ENCODE results near the gene MKRN2.

Gene MKRN2

DNA sequence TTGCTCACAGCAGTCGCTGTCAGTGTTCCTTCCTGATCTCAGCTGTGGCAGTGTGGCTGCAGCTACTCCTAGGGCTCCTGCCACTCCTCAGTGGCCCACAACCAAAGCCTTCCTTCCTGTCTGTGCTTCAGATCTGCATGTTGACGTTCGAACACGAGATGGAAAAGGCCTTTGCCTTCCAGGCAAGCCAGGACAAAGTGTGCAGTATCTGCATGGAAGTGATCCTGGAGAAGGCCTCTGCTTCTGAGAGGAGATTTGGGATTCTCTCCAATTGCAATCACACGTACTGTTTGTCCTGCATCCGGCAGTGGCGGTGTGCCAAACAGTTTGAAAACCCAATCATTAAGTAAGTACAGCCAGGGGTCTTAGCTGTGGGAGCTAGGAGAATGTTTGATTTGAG, 17.8 kb downstream of the MKRN2 start:
- Histone ChIP-seq H3K36me3 (ENCODE audit: control insufficient read depth in 1 of 2, insufficient read depth in 2 of 2, low read length in 2 of 2) (peaks cover 53 to 96% of the 10 kb centered on the region in 2 donors), H3K4me3 (ENCODE audit: low read depth in 1 of 2, low read length in 2 of 2) (no peak overlapping the region), H3K9me3 (ENCODE audit: control insufficient read depth in 1 of 2, low read length in 2 of 2) (no peaks in the 10 kb centered on the region), H3K4me1 (ENCODE audit: control insufficient read depth in 1 of 2, insufficient read depth in 2 of 2, low read length in 2 of 2) (no peaks in the 10 kb centered on the region), H3K27me3 (ENCODE audit: low read depth, low read length) (no peaks in the 10 kb centered on the region), H3K27ac (ENCODE audit: low read length) (no peak overlapping the region)

GRCh38 chr3:12577379-12577778, 20.5 kb downstream of the MKRN2 start:
- Histone ChIP-seq H3K4me3 (ENCODE audit: low read depth in 1 of 2, low read length in 2 of 2) (no peak overlapping the region), H3K4me1 (ENCODE audit: control insufficient read depth in 1 of 2, insufficient read depth in 2 of 2, low read length in 2 of 2) (no peaks in the 10 kb centered on the region), H3K36me3 (ENCODE audit: control insufficient read depth in 1 of 2, insufficient read depth in 2 of 2, low read length in 2 of 2) (peaks cover 45 to 83% of the 10 kb centered on the region in 2 donors), H3K27me3 (ENCODE audit: low read depth, low read length) (no peaks in the 10 kb centered on the region), H3K9me3 (ENCODE audit: control insufficient read depth in 1 of 2, low read length in 2 of 2) (no peaks in the 10 kb centered on the region), H3K27ac (ENCODE audit: low read length) (no peak overlapping the region)

DNA sequence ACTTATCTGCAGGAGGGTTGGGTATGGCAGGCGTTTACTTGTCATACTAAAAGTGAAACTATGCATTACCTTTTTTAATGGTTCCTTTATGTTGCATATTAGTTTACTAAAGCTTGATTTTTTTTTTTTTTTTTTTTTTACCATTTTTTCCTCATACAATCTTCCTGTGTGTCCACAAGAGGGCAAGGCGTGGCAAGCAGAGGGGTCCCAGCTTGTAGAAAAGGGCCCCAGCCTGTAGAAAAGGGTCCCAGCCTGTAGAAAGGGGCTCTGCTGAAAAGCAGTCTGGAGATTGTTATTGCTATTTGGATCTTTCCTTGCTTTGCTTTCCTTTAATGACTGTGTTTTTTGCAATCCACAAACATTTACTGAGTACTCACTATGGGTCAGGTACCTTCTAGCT, 21.9 kb downstream of the MKRN2 start:
- Histone ChIP-seq H3K4me1 (ENCODE audit: control insufficient read depth in 1 of 2, insufficient read depth in 2 of 2, low read length in 2 of 2) (no peaks in the 10 kb centered on the region), H3K27me3 (ENCODE audit: low read depth, low read length) (no peaks in the 10 kb centered on the region), H3K9me3 (ENCODE audit: control insufficient read depth in 1 of 2, low read length in 2 of 2) (no peaks in the 10 kb centered on the region), H3K27ac (ENCODE audit: low read length) (no peak overlapping the region), H3K4me3 (ENCODE audit: low read depth in 1 of 2, low read length in 2 of 2) (no peak overlapping the region), H3K36me3 (ENCODE audit: control insufficient read depth in 1 of 2, insufficient read depth in 2 of 2, low read length in 2 of 2) (peaks cover 51 to 84% of the 10 kb centered on the region in 2 donors)

GRCh38 chr3:12579456-12579855, 22.6 kb downstream of the MKRN2 start:
- Histone ChIP-seq H3K4me1 (ENCODE audit: control insufficient read depth in 1 of 2, insufficient read depth in 2 of 2, low read length in 2 of 2) (no peaks in the 10 kb centered on the region), H3K9me3 (ENCODE audit: control insufficient read depth in 1 of 2, low read length in 2 of 2) (no peaks in the 10 kb centered on the region), H3K4me3 (ENCODE audit: low read depth in 1 of 2, low read length in 2 of 2) (no peak overlapping the region), H3K36me3 (ENCODE audit: control insufficient read depth in 1 of 2, insufficient read depth in 2 of 2, low read length in 2 of 2) (peaks cover 52 to 84% of the 10 kb centered on the region in 2 donors), H3K27ac (ENCODE audit: low read length) (no peak overlapping the region), H3K27me3 (ENCODE audit: low read depth, low read length) (no peaks in the 10 kb centered on the region)

DNA sequence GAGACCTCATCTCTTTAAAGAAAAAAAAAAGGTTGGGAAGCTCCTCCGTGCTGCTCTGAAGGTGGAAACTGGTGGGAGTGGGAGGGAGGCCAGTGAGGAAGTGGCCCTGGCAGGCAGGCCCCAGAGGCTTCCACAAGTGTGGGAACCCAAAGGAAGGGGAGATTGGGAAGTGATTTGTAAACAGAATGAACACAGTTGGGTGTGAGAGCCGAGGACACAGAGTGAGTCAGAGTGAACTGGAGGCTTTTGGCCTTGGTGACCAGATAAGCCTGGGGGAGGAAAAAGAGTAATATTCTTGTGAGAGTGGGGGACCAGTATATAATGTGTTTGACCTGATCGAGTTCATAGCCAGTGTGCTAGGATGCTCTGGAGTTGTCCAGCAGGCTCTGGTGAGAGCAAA, 23.0 kb downstream of the MKRN2 start:
- Histone ChIP-seq H3K4me1 (ENCODE audit: control insufficient read depth in 1 of 2, insufficient read depth in 2 of 2, low read length in 2 of 2) (no peaks in the 10 kb centered on the region), H3K9me3 (ENCODE audit: control insufficient read depth in 1 of 2, low read length in 2 of 2) (no peaks in the 10 kb centered on the region), H3K4me3 (ENCODE audit: low read depth in 1 of 2, low read length in 2 of 2) (no peak overlapping the region), H3K27me3 (ENCODE audit: low read depth, low read length) (no peaks in the 10 kb centered on the region), H3K36me3 (ENCODE audit: control insufficient read depth in 1 of 2, insufficient read depth in 2 of 2, low read length in 2 of 2) (peaks cover 52 to 84% of the 10 kb centered on the region in 2 donors), H3K27ac (ENCODE audit: low read length) (no peak overlapping the region)

DNA sequence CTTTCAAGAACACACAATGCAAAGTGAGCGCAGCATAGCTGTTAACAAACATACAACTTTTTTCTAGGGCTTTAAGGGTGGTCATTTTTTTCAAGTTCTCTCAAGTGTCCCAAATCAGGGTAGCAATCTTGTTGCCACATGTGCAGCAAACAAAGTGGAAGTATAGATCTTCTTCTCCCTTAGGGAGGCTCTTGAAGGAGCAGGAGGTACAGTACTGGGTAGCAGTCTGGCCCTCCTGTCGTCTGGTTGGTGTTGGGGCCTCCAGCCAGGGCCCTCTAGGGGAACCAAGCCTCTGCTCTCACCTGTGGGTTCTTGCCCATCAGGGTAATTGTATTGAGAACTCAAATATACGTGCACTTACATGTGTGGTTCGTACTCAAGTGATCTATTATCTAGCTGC, 25.8 kb downstream of the MKRN2 start:
- H3K27me3 ChIP-seq (ENCODE audit: low read depth, low read length), result no peaks in the 10 kb centered on the region
- H3K9me3 ChIP-seq (ENCODE audit: control insufficient read depth in 1 of 2, low read length in 2 of 2), result no peaks in the 10 kb centered on the region
- no peak overlapping the region for H3K4me3 ChIP-seq (ENCODE audit: low read depth in 1 of 2, low read length in 2 of 2)
- H3K4me1 ChIP-seq (ENCODE audit: control insufficient read depth in 1 of 2, insufficient read depth in 2 of 2, low read length in 2 of 2), result no peaks in the 10 kb centered on the region
- H3K36me3 ChIP-seq (ENCODE audit: control insufficient read depth in 1 of 2, insufficient read depth in 2 of 2, low read length in 2 of 2), result peaks cover 51 to 79% of the 10 kb centered on the region in 2 donors
- H3K27ac ChIP-seq (ENCODE audit: low read length), result no peak overlapping the region

DNA sequence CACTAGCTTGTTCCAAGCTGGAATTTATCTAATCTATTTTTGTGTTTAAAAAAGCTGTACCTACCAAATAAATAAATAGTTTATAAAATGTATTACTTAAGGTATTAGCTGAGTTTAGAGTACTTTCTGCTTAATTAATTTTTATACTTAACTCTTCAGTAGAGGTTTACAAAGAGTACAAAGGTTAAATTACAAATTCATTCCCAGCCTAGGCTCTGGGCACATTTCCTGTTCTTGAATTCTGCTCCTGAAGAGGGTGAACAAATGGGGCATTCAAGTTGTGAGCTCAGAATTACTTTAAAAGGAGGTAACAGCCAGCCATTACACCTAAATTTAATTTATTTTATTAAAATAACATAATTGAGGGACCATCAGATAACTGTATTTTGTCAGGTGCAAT, 26.4 kb downstream of the MKRN2 start:
- peaks cover 55 to 79% of the 10 kb centered on the region in 2 donors for H3K36me3 ChIP-seq (ENCODE audit: control insufficient read depth in 1 of 2, insufficient read depth in 2 of 2, low read length in 2 of 2)

GRCh38 chr3:12584083-12584482, 27.2 kb downstream of the MKRN2 start:
- Histone ChIP-seq H3K27ac (ENCODE audit: low read length) (no peak overlapping the region), H3K9me3 (ENCODE audit: control insufficient read depth in 1 of 2, low read length in 2 of 2) (no peaks in the 10 kb centered on the region), H3K4me1 (ENCODE audit: control insufficient read depth in 1 of 2, insufficient read depth in 2 of 2, low read length in 2 of 2) (no peaks in the 10 kb centered on the region), H3K4me3 (ENCODE audit: low read depth in 1 of 2, low read length in 2 of 2) (no peak overlapping the region), H3K27me3 (ENCODE audit: low read depth, low read length) (no peaks in the 10 kb centered on the region), H3K36me3 (ENCODE audit: control insufficient read depth in 1 of 2, insufficient read depth in 2 of 2, low read length in 2 of 2) (peaks cover 60 to 80% of the 10 kb centered on the region in 2 donors)

More for the DNA sequence above, 26.4 kb downstream of the MKRN2 start:
- Histone ChIP-seq H3K27ac (ENCODE audit: low read length) (no peak overlapping the region), H3K4me1 (ENCODE audit: control insufficient read depth in 1 of 2, insufficient read depth in 2 of 2, low read length in 2 of 2) (no peaks in the 10 kb centered on the region), H3K4me3 (ENCODE audit: low read depth in 1 of 2, low read length in 2 of 2) (no peak overlapping the region), H3K9me3 (ENCODE audit: control insufficient read depth in 1 of 2, low read length in 2 of 2) (no peaks in the 10 kb centered on the region), H3K27me3 (ENCODE audit: low read depth, low read length) (no peaks in the 10 kb centered on the region)

GRCh38 chr3:12585181-12585580, 28.3 kb downstream of the MKRN2 start:
- no peak overlapping the region for H3K4me3 ChIP-seq (ENCODE audit: low read depth in 1 of 2, low read length in 2 of 2)
- H3K36me3 ChIP-seq (ENCODE audit: control insufficient read depth in 1 of 2, insufficient read depth in 2 of 2, low read length in 2 of 2), result peaks cover 60 to 83% of the 10 kb centered on the region in 2 donors
- no peaks in the 10 kb centered on the region for H3K27me3 ChIP-seq (ENCODE audit: low read depth, low read length)
- no peaks in the 10 kb centered on the region for H3K9me3 ChIP-seq (ENCODE audit: control insufficient read depth in 1 of 2, low read length in 2 of 2)
- H3K27ac ChIP-seq (ENCODE audit: low read length), result no peak overlapping the region
- no peaks in the 10 kb centered on the region for H3K4me1 ChIP-seq (ENCODE audit: control insufficient read depth in 1 of 2, insufficient read depth in 2 of 2, low read length in 2 of 2)

DNA sequence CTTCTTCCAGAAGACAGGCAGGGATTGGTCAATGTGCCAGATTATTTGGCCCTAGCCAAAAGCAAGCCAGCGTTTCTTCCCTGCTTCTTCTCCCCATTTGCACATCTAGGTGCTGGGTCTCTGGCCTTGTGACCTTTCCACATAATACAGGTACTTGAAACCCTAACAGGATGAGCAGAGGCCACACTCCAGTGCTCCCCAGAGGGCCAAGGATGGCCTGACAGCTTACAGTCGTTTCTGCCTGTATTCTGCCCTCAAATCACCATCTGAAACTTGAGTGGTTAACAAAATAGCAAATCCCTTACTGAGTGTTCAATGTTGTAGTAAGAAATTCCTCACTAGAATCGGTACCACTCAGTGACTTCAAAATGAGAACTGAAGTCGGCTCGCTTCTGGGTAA, 29.1 kb downstream of the MKRN2 start:
- H3K27me3 ChIP-seq (ENCODE audit: low read depth, low read length), result no peaks in the 10 kb centered on the region
- no peaks in the 10 kb centered on the region for H3K9me3 ChIP-seq (ENCODE audit: control insufficient read depth in 1 of 2, low read length in 2 of 2)
- no peak overlapping the region for H3K27ac ChIP-seq (ENCODE audit: low read length)
- peaks cover 67 to 91% of the 10 kb centered on the region in 2 donors for H3K36me3 ChIP-seq (ENCODE audit: control insufficient read depth in 1 of 2, insufficient read depth in 2 of 2, low read length in 2 of 2)
- no peaks in the 10 kb centered on the region for H3K4me1 ChIP-seq (ENCODE audit: control insufficient read depth in 1 of 2, insufficient read depth in 2 of 2, low read length in 2 of 2)
- no peak overlapping the region for H3K4me3 ChIP-seq (ENCODE audit: low read depth in 1 of 2, low read length in 2 of 2)

DNA sequence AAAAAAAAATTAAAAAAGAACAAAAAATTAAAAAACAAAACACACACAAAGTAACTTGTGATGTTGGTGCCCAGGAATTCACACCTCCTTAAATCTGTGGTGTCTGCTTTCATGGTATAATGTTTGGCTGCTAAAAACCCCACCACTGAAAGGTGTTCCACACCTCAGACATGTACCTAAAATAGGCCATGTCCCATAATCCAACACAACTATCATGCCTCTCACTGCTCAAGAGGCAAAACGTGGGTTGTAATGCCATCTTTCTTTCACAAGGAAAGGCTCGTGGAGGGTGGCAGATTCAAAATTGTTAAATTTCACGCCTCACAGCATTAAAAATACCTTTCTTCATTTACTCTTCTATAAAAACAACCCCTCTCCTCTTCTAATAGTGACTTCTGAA, 29.5 kb downstream of the MKRN2 start:
- Histone ChIP-seq H3K27me3 (ENCODE audit: low read depth, low read length) (no peaks in the 10 kb centered on the region), H3K4me3 (ENCODE audit: low read depth in 1 of 2, low read length in 2 of 2) (no peak overlapping the region), H3K27ac (ENCODE audit: low read length) (no peak overlapping the region), H3K4me1 (ENCODE audit: control insufficient read depth in 1 of 2, insufficient read depth in 2 of 2, low read length in 2 of 2) (no peaks in the 10 kb centered on the region), H3K36me3 (ENCODE audit: control insufficient read depth in 1 of 2, insufficient read depth in 2 of 2, low read length in 2 of 2) (peaks cover 68 to 92% of the 10 kb centered on the region in 2 donors), H3K9me3 (ENCODE audit: control insufficient read depth in 1 of 2, low read length in 2 of 2) (no peaks in the 10 kb centered on the region)
